ENCODE measurements around the gene NDUFB5. TPM values are rescaled to one million over a fixed set of nuclear protein-coding genes. Genes with fewer than 3 reads are reported as not detected.
A peak's percentile ranks its signal among the peaks of the same experiment; 100 is the strongest.

The NDUFB5 gene
- total RNA-seq (2021) = 78.9 and 84.5 TPM in 2 replicates
- long read RNA-seq, full-length matches to known transcripts = 108 of 115 reads
- long read RNA-seq, partial matches to known transcripts = 1 of 115 reads
- long read RNA-seq, other reads (novel, unspliced or antisense) = 6 of 115 reads

DNA sequence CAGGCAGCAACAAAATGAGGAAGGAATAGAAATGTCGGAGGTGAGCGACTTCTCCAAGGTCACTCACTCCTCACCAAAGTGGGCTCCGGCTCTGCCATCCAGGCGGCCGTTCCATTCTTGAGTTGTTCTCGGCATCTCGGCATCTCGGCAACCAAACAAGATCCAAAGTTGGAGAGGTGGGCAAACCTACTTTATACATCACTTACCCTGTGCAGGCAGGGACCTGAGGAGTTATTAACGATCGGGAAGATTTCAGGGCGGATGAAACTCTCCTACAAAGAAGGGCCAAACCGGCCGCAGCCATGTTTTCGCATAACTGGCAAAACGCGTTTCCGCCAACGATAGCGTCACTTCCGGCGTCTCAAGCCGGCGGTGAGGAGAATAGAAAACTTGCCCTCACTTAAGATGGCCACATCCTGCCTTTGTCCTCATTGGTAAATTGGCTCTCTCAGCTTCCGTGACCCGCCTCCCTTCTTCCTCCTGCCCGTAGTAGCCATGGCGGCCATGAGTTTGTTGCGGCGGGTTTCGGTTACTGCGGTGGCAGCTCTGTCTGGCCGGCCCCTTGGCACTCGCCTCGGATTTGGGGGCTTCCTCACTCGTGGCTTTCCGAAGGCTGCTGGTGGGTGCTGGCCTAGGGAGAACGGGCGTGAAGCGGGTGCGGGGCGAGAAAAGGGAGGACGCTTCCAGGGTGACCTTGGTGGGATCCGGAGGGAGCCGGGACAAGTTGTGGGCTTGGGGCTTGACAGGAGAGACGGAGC lies at the start of gene NDUFB5, which contains the start of gene MRPL47:
TSS of gene NDUFB5 (plus strand) at position 474 of the 758 bp plus-strand sequence. CDS start at position 496, 22 bp downstream.
TSS of gene MRPL47 (minus strand) at position 318 of the 758 bp plus-strand sequence. CDS start at position 304, 14 bp downstream.
- no peak within 1 kb of the TSS for H3K56ac ChIP-seq (ENCODE audit: insufficient read length, low read depth, low read length)
- no peaks in the 10 kb centered on the region for H3K4me1 ChIP-seq (ENCODE audit: insufficient read depth, low read length)
- Mint-ChIP-seq H3K36me3 (ENCODE audit: insufficient read depth in 1 of 3, low read depth in 3 of 3) (peaks cover 8 to 30% (median 28%) of the 10 kb centered on the region in 3 experiments; a peak in 6 of 7 replicates), H3K27ac (peak within 1 kb of the TSS; percentile 100), H3K27me3 (ENCODE audit: low read depth) (no peaks in the 10 kb centered on the region), H3K4me3 (peak within 1 kb of the TSS; percentile 100), H3K9me3 (no peaks in the 10 kb centered on the region), H3K4me1 (peaks cover 2 to 9% of the 10 kb centered on the region in 2 experiments; a peak in 3 of 4 replicates)
- H2BK120ac ChIP-seq (ENCODE audit: low read depth, low read length, poor library complexity, severe bottlenecking) = no peak within 1 kb of the TSS
- no peaks in the 10 kb centered on the region for H3K27me3 ChIP-seq (ENCODE audit: insufficient read depth, low read length)
- peak within 1 kb of the TSS; percentile 94 for H3K14ac ChIP-seq (ENCODE audit: insufficient read depth, low read length)
- no peak within 1 kb of the TSS for H4K8ac ChIP-seq (replicated peaks; ENCODE audit: insufficient read length, low read depth, low read length)
- no peak within 1 kb of the TSS for H3T11ph ChIP-seq (ENCODE audit: low read length)
- no peak within 1 kb of the TSS for H2BK15ac ChIP-seq (ENCODE audit: low read depth, low read length)
- H4K5ac ChIP-seq (ENCODE audit: insufficient read length, low read depth, low read length) = peak within 1 kb of the TSS; percentile 93
- peak within 1 kb of the TSS; percentile 95 for H3K18ac ChIP-seq (ENCODE audit: insufficient read length, low read depth, low read length)
- H3K79me1 ChIP-seq (ENCODE audit: insufficient read depth, low read depth, low read length, poor library complexity, severe bottlenecking) = peaks cover 7% of the 10 kb centered on the region
- DNase-seq = peak; percentile 94
- no peaks in the 10 kb centered on the region for H3K9me3 ChIP-seq (ENCODE audit: control insufficient read depth, low read depth, low read length)
- peaks cover 6% of the 10 kb centered on the region; the same call in 1 of the 2 replicates for H3K79me2 ChIP-seq (ENCODE audit: insufficient read depth, low read length)
- H3K9ac ChIP-seq (ENCODE audit: extremely low read depth, insufficient read length, low read length) = peak within 1 kb of the TSS; percentile 96
- no peak within 1 kb of the TSS for H3K23ac ChIP-seq (ENCODE audit: insufficient read length, low read depth, low read length)
- H2BK5ac ChIP-seq (ENCODE audit: insufficient read length, low read length) = peak within 1 kb of the TSS; percentile 93
- H2BK12ac ChIP-seq (ENCODE audit: insufficient read length, low read depth, low read length) = peak within 1 kb of the TSS; percentile 69
- no CpG with 5 or more reads among the region's 45 CpGs for WGBS (ENCODE audit: extremely low coverage, insufficient read length, low lambda C conversion rate)
- TF ChIP-seq, protein P1, sequence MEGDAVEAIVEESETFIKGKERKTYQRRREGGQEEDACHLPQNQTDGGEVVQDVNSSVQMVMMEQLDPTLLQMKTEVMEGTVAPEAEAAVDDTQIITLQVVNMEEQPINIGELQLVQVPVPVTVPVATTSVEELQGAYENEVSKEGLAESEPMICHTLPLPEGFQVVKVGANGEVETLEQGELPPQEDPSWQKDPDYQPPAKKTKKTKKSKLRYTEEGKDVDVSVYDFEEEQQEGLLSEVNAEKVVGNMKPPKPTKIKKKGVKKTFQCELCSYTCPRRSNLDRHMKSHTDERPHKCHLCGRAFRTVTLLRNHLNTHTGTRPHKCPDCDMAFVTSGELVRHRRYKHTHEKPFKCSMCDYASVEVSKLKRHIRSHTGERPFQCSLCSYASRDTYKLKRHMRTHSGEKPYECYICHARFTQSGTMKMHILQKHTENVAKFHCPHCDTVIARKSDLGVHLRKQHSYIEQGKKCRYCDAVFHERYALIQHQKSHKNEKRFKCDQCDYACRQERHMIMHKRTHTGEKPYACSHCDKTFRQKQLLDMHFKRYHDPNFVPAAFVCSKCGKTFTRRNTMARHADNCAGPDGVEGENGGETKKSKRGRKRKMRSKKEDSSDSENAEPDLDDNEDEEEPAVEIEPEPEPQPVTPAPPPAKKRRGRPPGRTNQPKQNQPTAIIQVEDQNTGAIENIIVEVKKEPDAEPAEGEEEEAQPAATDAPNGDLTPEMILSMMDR (conservative IDR thresholded peaks at IDR 0.05) = no peak
- peak within 1 kb of the TSS; percentile 66 for H3K27ac ChIP-seq (ENCODE audit: insufficient read length, low read depth, low read length)
- peak within 1 kb of the TSS; percentile 52 for H2AFZ ChIP-seq (ENCODE audit: low read length)
- H3K4me2 ChIP-seq (ENCODE audit: insufficient read depth, insufficient read length, low read length) = peak within 1 kb of the TSS; percentile 96
- H2BK20ac ChIP-seq (ENCODE audit: low read depth, low read length, poor library complexity, severe bottlenecking) = no peak within 1 kb of the TSS
- no peak within 1 kb of the TSS for H2AK5ac ChIP-seq (ENCODE audit: insufficient read length, low read length)
- H4K20me1 ChIP-seq (ENCODE audit: control insufficient read depth, insufficient read depth, insufficient read length) = no peaks in the 10 kb centered on the region
- peaks cover 6% of the 10 kb centered on the region for H3K23me2 ChIP-seq (ENCODE audit: insufficient read length, low read depth, low read length, poor library complexity, severe bottlenecking)
- no peak within 1 kb of the TSS; the same call in 1 of the 2 replicates for H3K4ac ChIP-seq (ENCODE audit: low read depth, low read length)
- no peak within 1 kb of the TSS for H4K91ac ChIP-seq (ENCODE audit: insufficient read length, low read depth, low read length)

Data from H9 (cell line).